IMR-90 (cell line): ENCODE results near the gene DNM3. TPM values are rescaled to one million over a fixed set of nuclear protein-coding genes. Genes with fewer than 3 reads are reported as not detected.

Source experiments
- ATAC-seq: fragments of 200-7000 bp; cut with Tn5 transposase; 2 replicates; pipeline ENCODE4 v1.9.1; 2020; ENCODE audit warnings: low read depth, mild to moderate bottlenecking, moderate library complexity
- BruUV-seq: library from RNA; stranded (reverse); fragments of 400-500 nt; replicated peaks from 2 replicates; lab custom pipeline; 2021; lab: Mats Ljungman, UMichigan
- CTCF ChIA-PET: fragments of 300-600 bp; formaldehyde crosslinking; extraction: SDS; loops from one replicate; lab custom pipeline; 2021; ENCODE audit warnings: antibody characterized with exemption; lab: Yijun Ruan, JAX
- POLR2A ChIA-PET: fragments of 300-600 bp; sonication (Branson Sonifier 250); formaldehyde crosslinking; loops from one replicate; lab custom pipeline; 2022; ENCODE audit warnings: antibody characterized with exemption; ENCODE audit not compliant: unreplicated experiment; lab: Charles Lee
- DNase-seq: peaks from one replicate; pipeline ENCODE4 v3.0.0; 2013
- H2AFZ ChIP-seq: replicated peaks from 2 replicates; pipeline ENCODE3; 2013; ENCODE audit warnings: low read length, mild to moderate bottlenecking; ENCODE audit not compliant: poor library complexity
- H2AK5ac ChIP-seq: 2 replicates; pipeline ENCODE4 v1.6.1; 2013; ENCODE audit warnings: low read depth, low read length, inconsistent platforms
- H2AK9ac ChIP-seq: replicated peaks from 2 replicates; pipeline ENCODE3; 2013; ENCODE audit warnings: mild to moderate bottlenecking, low read depth, low read length, moderate library complexity; ENCODE audit not compliant: poor library complexity
- H2BK120ac ChIP-seq: 2 replicates; pipeline ENCODE4 v1.6.1; 2013; ENCODE audit warnings: low read depth, low read length, inconsistent platforms
- H2BK15ac ChIP-seq: 3 replicates; pipeline ENCODE4 v1.6.1; 2013; ENCODE audit warnings: low read depth, low read length, inconsistent platforms
- H2BK20ac ChIP-seq: 2 replicates; pipeline ENCODE4 v1.6.1; 2013; ENCODE audit warnings: low read depth, mild to moderate bottlenecking, inconsistent platforms, low read length, moderate library complexity
- H2BK5ac ChIP-seq: 2 replicates; pipeline ENCODE4 v1.6.1; 2013; ENCODE audit warnings: mild to moderate bottlenecking, low read depth, low read length, inconsistent platforms; ENCODE audit not compliant: poor library complexity, severe bottlenecking
- H3K14ac ChIP-seq: replicated peaks from 2 replicates; pipeline ENCODE4 v1.6.1; 2013; ENCODE audit warnings: low read depth, low read length, inconsistent platforms
- H3K18ac ChIP-seq: 2 replicates; pipeline ENCODE4 v1.6.1; 2013; ENCODE audit warnings: low read depth, low read length, control low read depth
- H3K23ac ChIP-seq: 2 replicates; pipeline ENCODE4 v1.6.1; 2013; ENCODE audit warnings: low read depth, low read length, inconsistent platforms
- H3K27ac ChIP-seq: 2 replicates; pipeline ENCODE4 v1.5.1; 2013; ENCODE audit warnings: mild to moderate bottlenecking, control low read depth, low read length; ENCODE audit not compliant: insufficient read depth
- H3K27me3 ChIP-seq: 2 replicates; pipeline ENCODE4 v1.6.1; 2013; ENCODE audit warnings: low read length; ENCODE audit not compliant: control insufficient read depth, insufficient read depth
- H3K36me3 ChIP-seq: 2 replicates; pipeline ENCODE4 v1.6.1; 2013; ENCODE audit warnings: low read length, mixed read lengths; ENCODE audit not compliant: control insufficient read depth, insufficient read depth
- H3K4ac ChIP-seq: 2 replicates; pipeline ENCODE4 v1.6.1; 2013; ENCODE audit warnings: low read depth, low read length, inconsistent platforms
- H3K4me1 ChIP-seq: 2 replicates; pipeline ENCODE4 v1.6.1; 2013; ENCODE audit warnings: low read length, mixed read lengths; ENCODE audit not compliant: control insufficient read depth, insufficient read depth
- H3K4me2 ChIP-seq: 2 replicates; pipeline ENCODE4 v1.6.1; 2013; ENCODE audit warnings: low read depth, mild to moderate bottlenecking, control low read depth, low read length, moderate library complexity
- H3K4me3 ChIP-seq: 2 replicates; pipeline ENCODE4 v1.5.1; 2013; ENCODE audit warnings: low read depth, mild to moderate bottlenecking, control low read depth, low read length, moderate library complexity; ENCODE audit not compliant: insufficient read depth
- H3K56ac ChIP-seq: 2 replicates; pipeline ENCODE4 v1.6.1; 2013; ENCODE audit warnings: low read length, inconsistent platforms; ENCODE audit not compliant: insufficient read depth; ENCODE audit errors: extremely low read depth
- H3K79me1 ChIP-seq, 2 experiments: 2 replicates each; pipeline ENCODE4 v1.6.1; 2013; ENCODE audit warnings: low read length in 2 of 2, inconsistent platforms in 1 of 2, low read depth in 1 of 2
- H3K9ac ChIP-seq: 2 replicates; pipeline ENCODE4 v1.6.1; 2013; ENCODE audit warnings: low read depth, low read length, control low read depth
- H3K9me1 ChIP-seq: 2 replicates; pipeline ENCODE4 v1.6.1; 2013; ENCODE audit warnings: low read length, inconsistent platforms; ENCODE audit not compliant: insufficient read depth
- H3K9me3 ChIP-seq: 2 replicates; pipeline ENCODE4 v1.6.1; 2013; ENCODE audit warnings: low read length; ENCODE audit not compliant: control insufficient read depth, insufficient read depth
- H4K20me1 ChIP-seq: 2 replicates; pipeline ENCODE4 v1.6.1; 2013; ENCODE audit warnings: low read length, inconsistent platforms; ENCODE audit not compliant: insufficient read depth
- H4K5ac ChIP-seq: 2 replicates; pipeline ENCODE4 v1.6.1; 2013; ENCODE audit warnings: mild to moderate bottlenecking, low read depth, low read length, control low read depth
- H4K8ac ChIP-seq, 2 experiments: 2 replicates each; pipeline ENCODE4 v1.6.1; 2013; ENCODE audit warnings: low read depth in 2 of 2, low read length in 2 of 2, control low read depth in 1 of 2, inconsistent platforms in 1 of 2
- H4K91ac ChIP-seq: 2 replicates; pipeline ENCODE4 v1.6.1; 2013; ENCODE audit warnings: low read depth, low read length, inconsistent platforms; ENCODE audit not compliant: insufficient read depth
- RAD21 ChIP-seq: IDR thresholded peaks from 2 replicates; pipeline ENCODE4 v1.6.1; 2012; ENCODE audit warnings: low read length, improper control_type of control experiment
- WGBS, 2 experiments: methylation state at CpG; one replicate each; pipeline versions ENCODE4 v1.1.5 to v1.1.7; 2013; ENCODE audit warnings: missing lambda C conversion rate in 2 of 2; ENCODE audit not compliant: insufficient read length in 1 of 2; ENCODE audit errors: extremely low coverage in 2 of 2; 5-methylcytosine and 5-hydroxymethylcytosine counted together
- dilution Hi-C: fragments of 300-500 bp; cut with HindIII; formaldehyde crosslinking; loops from one replicate; pipeline ENCODE4 v1.14.3; 2018; ENCODE audit warnings: low sequenced_read_pairs; ENCODE audit not compliant: unreplicated experiment
- in situ Hi-C: fragments of 300-500 bp; cut with MboI; formaldehyde crosslinking; loops from 3 replicates; pipeline ENCODE4 v1.14.3; 2019; ENCODE audit warnings: low sequenced_read_pairs, inconsistent platforms, mixed read lengths
- intact Hi-C: fragments of 100-400 bp; cut with micrococcal nuclease; formaldehyde crosslinking; loops from 2 replicates; pipeline ENCODE4 v1.10.0; 2022
- polyA plus RNA-seq, 3 experiments: library from polyadenylated mRNA; depleted of rRNA; stranded (reverse); fragments of >200 nt; gene quantifications; 2 replicates each; pipeline ENCODE4 v1.2.3, GENCODE V29; 2012; ENCODE audit warnings: low replicate concordance in 1 of 3
- total RNA-seq: library from RNA; depleted of rRNA; stranded (reverse); fragments of >200 nt; gene quantifications from 2 replicates; pipeline ENCODE4 v1.2.3, GENCODE V29; 2012
- TF ChIP-seq, protein P1 (sequence below): fragments of 150-350 bp; IDR thresholded peaks from 2 replicates; pipeline ENCODE4 v1.6.1; 2017; ENCODE audit warnings: mild to moderate bottlenecking, antibody characterized with exemption, low read length, low read depth

Gene DNM3
- total and polyA plus RNA-seq, 2 of the 4 experiments (the other 2 are of a cell fraction), result 0.36 TPM

DNA sequence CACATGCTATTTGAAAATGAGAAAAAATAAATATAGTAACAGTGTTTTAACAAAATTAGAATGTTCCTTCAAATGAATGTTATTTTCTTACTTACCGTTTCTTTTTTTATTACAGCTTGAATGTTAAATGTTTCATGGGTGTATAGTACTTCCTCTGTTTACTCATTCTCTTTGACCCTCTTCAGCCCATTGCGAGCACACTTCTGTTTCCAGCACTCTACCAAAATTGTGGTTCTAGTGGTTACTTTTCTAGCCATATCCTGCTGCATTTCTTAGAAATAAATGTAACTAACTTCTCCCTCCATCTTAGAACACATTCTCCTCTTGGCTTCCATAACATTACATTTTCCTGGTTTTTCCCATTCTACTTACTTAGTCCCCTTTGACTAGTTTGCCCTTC, 389.2 kb downstream of the DNM3 start:
- ATAC-seq (no peak), DNase-seq (no peak)
- Histone ChIP-seq H3K9ac (no peak overlapping the region), H3K4me3 (no peak overlapping the region), H3K4ac (no peak overlapping the region), H2AFZ (no peak overlapping the region), H3K27ac (no peak overlapping the region), H2BK5ac (no peak overlapping the region), H3K18ac (no peak overlapping the region), H3K4me2 (no peak overlapping the region), H3K9me1 (no peaks in the 10 kb centered on the region), H3K27me3 (no peaks in the 10 kb centered on the region), H3K56ac (no peak overlapping the region), H2AK9ac (no peak overlapping the region), H3K79me1 (no peaks in the 10 kb centered on the region), H2BK20ac (no peak overlapping the region), H4K20me1 (no peaks in the 10 kb centered on the region), H3K36me3 (no peaks in the 10 kb centered on the region), H2AK5ac (no peak overlapping the region), H2BK15ac (no peak overlapping the region), H4K5ac (no peak overlapping the region), H4K91ac (no peak overlapping the region), H4K8ac (no peak overlapping the region), H3K9me3 (no peaks in the 10 kb centered on the region), H3K14ac (no peak overlapping the region), H3K4me1 (no peaks in the 10 kb centered on the region), H3K23ac (no peak overlapping the region), H2BK120ac (no peak overlapping the region)
- ChIA-PET POLR2A (no interaction called here), CTCF (no interaction called here)
- dilution Hi-C loops (no loop called here), intact Hi-C loops (no loop called here), in situ Hi-C loops (no loop called here)
- TF ChIP-seq, protein P1, sequence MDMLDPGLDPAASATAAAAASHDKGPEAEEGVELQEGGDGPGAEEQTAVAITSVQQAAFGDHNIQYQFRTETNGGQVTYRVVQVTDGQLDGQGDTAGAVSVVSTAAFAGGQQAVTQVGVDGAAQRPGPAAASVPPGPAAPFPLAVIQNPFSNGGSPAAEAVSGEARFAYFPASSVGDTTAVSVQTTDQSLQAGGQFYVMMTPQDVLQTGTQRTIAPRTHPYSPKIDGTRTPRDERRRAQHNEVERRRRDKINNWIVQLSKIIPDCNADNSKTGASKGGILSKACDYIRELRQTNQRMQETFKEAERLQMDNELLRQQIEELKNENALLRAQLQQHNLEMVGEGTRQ, result no peak
- TF ChIP-seq RAD21, result no peak
- no TSS peak for BruUV-seq
- WGBS, 2 experiments, result no CpG with 5 or more reads among the region's 2 CpGs
